ENCODE measurements around the gene MCAM.
A peak's percentile ranks its signal among the peaks of the same experiment; 100 is the strongest.

Gene MCAM

GRCh38 chr11:119285431-119285830, 31.5 kb downstream of the MCAM start:
- H3K4me3 ChIP-seq (ENCODE audit: low read depth, low read length): no peak overlapping the region
- no peak for DNase-seq (ENCODE audit: low read depth)

GRCh38 chr11:119284344-119285157, 32.4 kb downstream of the MCAM start:
- H3K4me3 ChIP-seq (ENCODE audit: low read depth, low read length): no peak overlapping the region
- DNase-seq (ENCODE audit: low read depth): no peak

GRCh38 chr11:119282495-119282894, 34.4 kb downstream of the MCAM start:
- no peak overlapping the region for H3K4me3 ChIP-seq (ENCODE audit: low read depth, low read length)
- DNase-seq (ENCODE audit: low read depth): no peak

GRCh38 chr11:119277660-119278059, 39.3 kb downstream of the MCAM start:
- no peak for DNase-seq (ENCODE audit: low read depth)
- H3K4me3 ChIP-seq (ENCODE audit: low read depth, low read length): no peak overlapping the region

- no peak for DNase-seq (ENCODE audit: low read depth)
- H3K4me3 ChIP-seq (ENCODE audit: low read depth, low read length): no peak overlapping the region
These were observed 43.2 kb downstream of the MCAM start for GRCh38 chr11:119273721-119274120.

GRCh38 chr11:119267645-119268044, 49.3 kb downstream of the MCAM start:
- no peak for DNase-seq (ENCODE audit: low read depth)
- H3K4me3 ChIP-seq (ENCODE audit: low read depth, low read length): no peak overlapping the region

GRCh38 chr11:119266517-119267255, 50.2 kb downstream of the MCAM start:
- H3K4me3 ChIP-seq (ENCODE audit: low read depth, low read length): no peak overlapping the region
- DNase-seq (ENCODE audit: low read depth): no peak

GRCh38 chr11:119266063-119266462, 50.9 kb downstream of the MCAM start:
- no peak for DNase-seq (ENCODE audit: low read depth)
- H3K4me3 ChIP-seq (ENCODE audit: low read depth, low read length): no peak overlapping the region

- DNase-seq (ENCODE audit: low read depth): no peak
- H3K4me3 ChIP-seq (ENCODE audit: low read depth, low read length): no peak overlapping the region
These were observed 53.5 kb downstream of the MCAM start for GRCh38 chr11:119263352-119263940.

GRCh38 chr11:119262668-119263351, 54.1 kb downstream of the MCAM start:
- no peak overlapping the region for H3K4me3 ChIP-seq (ENCODE audit: low read depth, low read length)
- DNase-seq (ENCODE audit: low read depth): peak; percentile 19

GRCh38 chr11:119258983-119259382, 57.9 kb downstream of the MCAM start:
- H3K4me3 ChIP-seq (ENCODE audit: low read depth, low read length): no peak overlapping the region
- DNase-seq (ENCODE audit: low read depth): no peak
